Fibroblast of villous mesenchyme (primary cell): Measurements from ENCODE around the gene ABCA7. TPM values are rescaled to one million over a fixed set of nuclear protein-coding genes. Genes with fewer than 3 reads are reported as not detected.

ENCODE experiments used
- DNase-seq: peaks from one replicate; pipeline ENCODE4 v3.0.0-alpha.2; 2010; ENCODE audit warnings: low read depth
- H3K4me3 ChIP-seq: 2 replicates; pipeline ENCODE4 v1.5.1; 2011; ENCODE audit warnings: low read depth, mild to moderate bottlenecking, low read length
- CTCF ChIP-seq: IDR thresholded peaks from 2 replicates; pipeline ENCODE4 v1.5.1; 2012; ENCODE audit warnings: low read depth, mild to moderate bottlenecking, low read length; ENCODE audit not compliant: insufficient read depth
- total RNA-seq: library from RNA; depleted of rRNA; stranded (reverse); fragments of >200 nt; gene quantifications from 2 replicates; pipeline ENCODE4 v1.2.3, GENCODE V29; 2012

Gene ABCA7
- total RNA-seq, 1 donor = 11.2 TPM

- no peak overlapping the region for H3K4me3 ChIP-seq
- TF ChIP-seq CTCF = no peak
- DNase-seq = no peak
Measured at GRCh38 chr19:1004204-1004802, 35.6 kb upstream of the ABCA7 start.

- H3K4me3 ChIP-seq = no peak overlapping the region
- no peak for DNase-seq
- no peak for TF ChIP-seq CTCF
Measured at GRCh38 chr19:1004803-1005664, 34.9 kb upstream of the ABCA7 start.

GRCh38 chr19:1006711-1007398 lies 33.1 kb upstream of the ABCA7 start:
- TF ChIP-seq CTCF = no peak
- no peak for DNase-seq
- H3K4me3 ChIP-seq = no peak overlapping the region

- no peak for TF ChIP-seq CTCF
- no peak overlapping the region for H3K4me3 ChIP-seq
- no peak for DNase-seq
Measured at GRCh38 chr19:1007399-1008251, 32.3 kb upstream of the ABCA7 start.

GRCh38 chr19:1008268-1009040 lies 31.5 kb upstream of the ABCA7 start:
- no peak for TF ChIP-seq CTCF
- H3K4me3 ChIP-seq = no peak overlapping the region
- no peak for DNase-seq
